ENCODE data around the gene ROPN1B.

GRCh38 chr3:126023390-126023789 is 54.4 kb downstream of the ROPN1B start:
- TF ChIP-seq POLR2A (IDR thresholded peaks at IDR 0.05) = no peak
- TF ChIP-seq CTCF (IDR thresholded peaks at IDR 0.05) = no peak
- TF ChIP-seq POLR2AphosphoS5 (IDR thresholded peaks at IDR 0.05) = no peak

Data from suprapubic skin (tissue), 4 donors.